Measurements from ENCODE around the gene ZEB2.
"Not testable (repeated sequence)": the region's sequence is repeated elsewhere in the genome, so short reads cannot be mapped to it uniquely, and the experiment has no call there.

The ZEB2 gene

DNA sequence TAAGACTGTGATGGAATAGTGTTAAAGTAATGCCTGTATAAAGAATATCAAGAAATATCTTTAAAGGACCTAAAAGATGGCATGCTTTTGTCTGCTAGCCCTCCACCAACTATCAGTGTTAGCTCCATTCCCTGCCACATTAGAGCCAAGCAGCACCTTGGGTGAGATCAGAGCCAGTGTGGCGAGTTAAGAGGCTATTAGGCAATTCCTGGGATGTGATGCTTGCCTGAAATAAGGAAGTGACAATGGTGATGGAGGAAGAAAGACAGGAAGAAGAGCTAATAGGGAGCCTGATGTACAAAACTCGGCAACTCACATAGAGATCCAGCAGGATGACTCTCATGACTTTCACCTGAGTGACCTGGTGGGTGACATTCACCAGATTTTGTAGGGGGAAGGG is 143.5 kb downstream of the ZEB2 start:
- no peak for DNase-seq

DNA sequence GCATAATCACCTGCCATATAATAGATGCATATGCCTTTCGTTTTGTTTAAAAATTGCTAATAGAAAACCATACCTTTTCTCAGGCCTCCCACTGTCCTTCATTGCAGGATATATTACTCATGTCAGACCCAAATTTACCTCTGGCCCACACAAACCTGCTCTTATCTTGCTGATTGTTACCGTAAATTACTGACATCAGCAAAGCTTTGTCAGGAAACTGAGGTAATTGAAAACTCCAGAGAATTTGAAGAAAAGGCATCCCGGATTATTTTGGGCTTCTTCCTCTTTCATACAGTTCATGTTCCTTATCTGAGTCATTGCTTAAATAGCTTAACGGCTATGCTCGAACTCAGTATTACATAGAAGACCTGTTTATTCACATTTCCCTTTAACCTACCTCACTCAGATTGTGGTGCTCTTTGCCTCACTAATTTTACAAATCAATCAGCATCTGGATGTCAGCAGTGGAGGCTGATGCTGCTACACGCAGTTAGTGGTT is 145.7 kb downstream of the ZEB2 start:
- no peak for DNase-seq

DNA sequence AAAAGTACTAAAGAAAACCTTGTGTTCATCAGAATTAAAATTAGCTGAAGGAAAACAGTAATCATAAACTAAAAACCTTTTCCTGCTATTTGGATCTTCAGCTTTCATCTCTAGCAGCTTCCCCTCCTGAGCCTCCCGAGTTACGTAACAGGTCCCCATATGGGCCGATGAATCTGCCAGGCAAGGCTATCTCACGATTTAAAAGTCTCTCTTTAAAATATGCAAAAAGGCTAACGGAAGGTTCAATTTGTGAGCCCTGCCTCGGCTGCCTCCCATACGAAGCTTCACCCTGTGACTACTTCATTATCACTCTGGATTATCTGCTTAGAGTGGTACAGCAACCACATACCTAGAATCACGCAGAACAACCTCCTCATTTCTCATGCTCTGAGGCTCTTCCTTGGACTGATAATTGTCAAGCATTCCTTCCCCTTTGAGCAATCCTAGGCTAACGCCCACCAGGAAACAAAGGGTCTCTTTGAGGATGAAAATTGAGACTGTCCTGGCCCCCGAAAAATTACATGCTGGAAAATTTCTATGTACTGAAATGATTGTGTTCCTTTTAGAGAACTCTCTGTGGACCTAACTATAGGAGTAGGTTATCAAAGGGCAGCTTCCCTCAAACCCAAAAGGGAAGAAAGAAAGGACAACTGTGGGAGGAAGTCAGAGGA is 147.4 kb downstream of the ZEB2 start:
- DNase-seq: peak; percentile 25

DNA sequence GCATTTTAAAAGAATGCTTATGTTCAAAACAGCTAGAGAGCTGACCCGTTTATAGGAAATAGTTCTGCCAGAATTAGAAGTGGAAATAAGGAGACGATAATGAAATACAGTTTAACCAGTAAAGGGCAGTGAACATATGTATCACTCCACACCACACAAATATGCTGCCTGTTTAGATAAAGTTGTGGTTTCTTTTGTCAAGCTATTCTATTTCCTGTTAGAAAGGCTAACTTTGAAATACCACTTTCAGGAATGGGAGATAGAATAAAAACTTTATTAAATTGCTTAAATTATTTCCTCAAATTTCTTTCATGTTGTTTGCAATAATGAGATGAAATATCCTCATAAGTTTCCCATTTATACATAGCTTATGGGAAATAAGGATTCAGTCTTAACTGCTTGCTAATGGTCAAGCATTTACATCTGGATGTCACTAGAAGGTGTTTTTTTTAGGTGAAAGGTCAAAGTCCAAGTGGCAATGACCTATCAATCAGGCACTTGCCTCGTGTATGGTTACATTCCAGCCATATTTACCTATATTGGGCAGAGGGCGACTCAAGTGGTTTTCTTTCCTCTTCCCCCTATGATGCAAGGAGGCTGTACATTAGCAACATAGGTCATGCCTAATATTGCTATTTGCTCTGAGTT is 148.9 kb downstream of the ZEB2 start:
- no peak for DNase-seq

DNA sequence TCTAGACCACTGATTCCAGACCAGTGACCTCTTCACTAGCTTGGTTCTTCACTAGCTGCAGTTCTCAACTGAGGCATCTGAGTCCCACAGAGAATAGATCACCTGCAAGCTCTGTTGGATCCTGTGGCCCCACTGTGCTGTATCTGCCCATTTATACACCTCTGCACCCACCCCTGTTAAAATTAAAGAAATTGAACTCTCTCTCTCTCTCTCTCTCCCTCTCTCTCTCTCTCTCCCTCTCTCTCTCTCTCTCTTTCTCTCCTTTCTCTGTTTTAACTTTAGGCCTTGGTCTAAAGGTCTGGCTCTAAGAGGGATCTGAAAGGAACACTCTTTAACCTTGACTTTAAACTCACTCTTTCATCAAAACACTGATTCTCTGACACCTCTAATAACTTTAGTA is 150.5 kb downstream of the ZEB2 start:
- no peak for DNase-seq

DNA sequence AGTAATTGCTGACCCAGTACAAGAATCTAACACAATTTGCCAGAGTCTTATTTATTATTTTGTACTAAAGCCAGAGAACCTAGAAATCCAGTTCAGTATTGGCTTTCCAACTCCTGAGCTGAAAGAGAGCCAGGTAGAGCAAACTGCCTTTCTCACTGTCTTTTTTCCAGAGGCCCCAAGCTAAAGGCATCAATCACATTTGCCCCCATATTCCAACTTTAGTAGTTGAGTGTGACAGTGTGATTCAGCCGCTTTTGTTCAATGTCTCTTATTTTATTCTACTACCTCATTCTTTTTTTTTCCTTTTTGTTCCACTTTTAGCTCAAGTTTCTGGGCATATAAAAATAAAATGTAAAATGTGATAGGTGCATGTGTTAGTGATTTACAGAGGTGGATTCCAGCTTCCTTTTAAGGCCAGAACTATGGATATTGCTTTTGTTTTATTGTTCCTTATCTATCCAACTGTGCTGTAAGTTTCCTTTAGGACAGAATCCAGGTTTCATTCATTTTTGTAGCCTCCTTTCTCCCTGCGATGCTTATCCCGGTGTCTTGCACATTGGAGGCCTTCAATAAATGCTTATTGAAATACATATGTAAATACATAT is 153.0 kb downstream of the ZEB2 start:
- no peak for DNase-seq

DNA sequence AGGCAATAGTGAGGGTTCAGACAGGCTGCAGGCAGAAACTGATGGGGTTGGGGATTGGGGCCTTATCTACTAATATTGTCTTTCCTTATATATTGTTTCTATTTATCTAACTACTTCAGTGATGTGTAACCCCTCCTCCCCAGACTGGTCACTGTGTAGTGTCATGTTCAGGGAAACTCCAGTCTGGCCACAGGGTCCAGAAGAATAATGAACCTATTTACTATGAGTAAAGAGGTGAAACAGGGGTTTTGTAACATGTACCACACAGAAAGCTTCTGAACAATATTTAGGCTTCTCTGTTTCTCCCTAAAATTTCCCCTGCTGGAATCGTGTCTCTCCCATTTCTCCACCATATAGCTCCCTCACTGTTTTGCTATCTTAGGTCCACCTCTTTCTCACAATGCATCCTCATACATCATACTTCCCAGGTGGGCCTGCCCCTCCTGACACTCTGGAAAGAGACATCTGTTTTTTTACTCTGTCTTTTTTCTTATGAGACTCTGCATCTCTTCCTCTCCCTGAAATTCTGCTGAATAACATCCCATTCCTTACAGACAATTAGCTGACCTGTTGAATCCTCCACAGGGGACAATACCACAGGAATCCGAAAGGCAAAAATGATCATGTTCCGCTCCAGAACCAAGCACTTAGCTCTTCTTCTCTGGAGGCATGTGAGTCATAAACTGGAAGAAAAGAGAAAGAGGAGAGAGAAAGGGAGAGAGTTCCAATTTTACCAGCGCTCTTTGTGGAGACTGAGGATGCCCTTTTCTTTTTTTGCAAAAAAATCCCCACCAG is 154.8 kb downstream of the ZEB2 start:
- no peak for DNase-seq

DNA sequence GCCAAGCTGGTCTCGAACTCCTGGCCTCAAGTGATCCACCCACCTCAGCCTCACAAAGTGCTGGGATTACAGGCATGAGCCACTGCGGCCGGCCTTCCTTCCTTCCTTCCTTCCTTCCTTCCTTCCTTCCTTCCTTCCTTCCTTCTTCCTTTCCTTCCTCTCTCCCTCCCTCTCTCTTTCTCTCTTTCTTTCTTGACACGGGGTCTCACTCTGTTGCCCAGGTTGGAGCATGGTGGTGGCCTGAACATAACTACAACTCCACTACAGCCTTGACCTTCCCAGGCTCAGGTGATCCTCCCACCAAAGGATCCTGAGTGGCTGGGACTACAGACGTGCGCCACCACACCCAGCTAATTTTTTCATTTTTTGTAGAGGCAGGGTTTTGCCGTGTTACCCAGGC is 155.7 kb downstream of the ZEB2 start:
- DNase-seq: not testable (repeated sequence)

DNA sequence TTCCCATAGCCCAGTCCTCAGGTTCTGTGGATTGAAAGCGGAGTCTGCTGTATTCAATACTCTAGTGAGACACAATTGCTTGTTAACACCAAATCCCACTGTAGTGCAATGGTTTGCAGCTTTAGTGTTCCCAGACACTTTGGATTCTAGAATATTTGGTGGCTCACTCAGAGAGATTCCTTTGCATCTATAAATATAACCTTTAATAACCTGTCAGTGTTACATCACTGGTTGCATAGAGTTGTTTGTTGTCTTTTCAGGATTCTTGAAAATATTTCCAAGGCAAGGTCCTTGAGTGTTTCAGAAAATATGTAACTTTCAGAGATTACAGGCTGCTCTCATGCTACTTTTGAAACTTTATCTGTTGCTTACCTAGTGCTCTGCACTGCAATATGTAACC is 157.5 kb downstream of the ZEB2 start:
- no peak for DNase-seq

DNA sequence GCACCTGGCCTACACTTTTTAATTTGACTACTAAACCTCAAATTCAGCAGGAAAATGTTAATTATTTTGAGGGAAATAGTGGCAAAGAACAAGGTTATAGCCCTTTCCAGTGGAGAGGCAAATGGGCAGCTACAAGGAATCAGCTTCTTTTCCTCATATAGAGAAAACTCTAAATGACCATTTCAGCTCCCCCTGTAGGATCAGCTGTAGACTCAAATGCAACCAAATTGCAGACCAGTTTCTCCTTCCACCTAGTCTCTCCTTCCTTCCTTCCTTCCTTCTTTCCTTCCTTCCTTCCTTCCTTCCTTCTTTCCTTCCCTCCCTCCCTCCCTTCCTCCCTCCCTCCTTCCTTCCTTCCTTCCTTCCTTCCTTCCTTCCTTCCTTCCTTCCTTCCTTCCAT is 158.2 kb downstream of the ZEB2 start:
- DNase-seq: no peak

DNA sequence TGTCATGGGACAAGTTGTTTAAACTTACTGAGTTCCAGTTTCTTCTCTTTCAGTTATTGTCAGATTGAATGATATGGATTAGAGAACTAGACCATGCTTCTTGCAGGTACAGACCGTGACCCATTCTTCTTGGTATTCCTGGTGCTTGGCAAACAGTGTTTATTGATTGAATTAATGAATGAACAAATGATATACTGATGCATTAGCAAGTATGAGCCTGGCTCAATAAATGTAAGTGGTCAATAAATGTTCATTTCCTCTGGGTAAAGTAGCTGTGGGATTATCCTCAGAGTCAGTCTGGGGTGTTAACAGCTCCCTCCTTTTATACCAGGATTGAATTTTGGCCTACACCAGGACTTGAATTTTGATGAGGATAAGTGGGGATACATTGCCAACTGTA is 160.2 kb downstream of the ZEB2 start:
- no peak for DNase-seq

DNA sequence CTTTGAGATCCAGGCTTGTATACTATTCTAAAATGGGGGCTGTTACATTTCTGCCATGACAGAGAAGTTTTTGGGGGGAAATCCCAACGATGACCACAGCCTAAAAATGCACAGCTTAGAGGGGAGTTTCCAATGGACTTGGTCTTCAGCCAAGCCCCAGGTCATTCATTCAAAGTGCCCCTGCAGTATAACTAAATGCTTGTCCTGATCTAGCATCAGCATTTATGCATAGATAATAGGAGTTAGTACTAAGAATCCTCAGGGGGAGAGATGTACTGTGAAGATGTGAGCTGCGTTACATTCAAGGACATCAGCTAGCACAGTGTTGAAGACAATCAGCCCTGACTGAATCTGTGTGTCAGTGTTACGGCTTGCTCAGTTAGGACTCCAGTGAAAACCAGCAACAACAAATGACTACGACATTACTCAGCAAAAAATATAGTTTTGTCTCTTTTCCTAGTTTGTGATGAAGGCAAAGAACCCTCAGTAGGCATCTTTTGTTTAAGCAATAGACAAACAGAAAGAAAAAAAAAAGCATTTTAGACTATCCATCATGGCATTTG is 160.9 kb downstream of the ZEB2 start:
- DNase-seq: no peak

DNA sequence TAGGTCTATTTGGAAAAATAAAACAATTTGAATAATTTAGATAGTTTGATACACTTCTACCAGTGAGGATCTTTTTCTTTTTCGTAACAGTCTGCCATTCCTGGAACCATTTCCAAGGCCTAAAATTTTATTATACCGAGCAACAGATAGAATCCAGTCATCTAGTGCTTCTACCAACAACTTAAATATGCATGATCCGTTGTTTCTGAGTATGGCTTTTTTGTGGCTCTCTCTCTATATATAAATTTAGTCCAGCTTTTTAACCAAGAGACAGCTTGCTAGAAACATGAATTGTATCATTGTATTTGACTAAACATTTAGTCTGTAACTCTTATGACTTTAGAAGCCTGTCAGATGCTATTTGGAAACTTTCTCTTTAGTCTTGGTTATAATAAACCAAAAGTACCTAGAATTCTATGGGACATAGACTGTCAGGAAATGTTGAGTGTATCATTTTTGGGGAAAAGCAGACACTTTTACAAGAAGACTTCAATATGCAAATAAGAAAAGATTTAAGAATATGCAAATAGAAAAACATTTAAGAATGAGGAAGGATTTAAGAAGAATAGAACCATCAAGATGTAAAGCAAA is 161.4 kb downstream of the ZEB2 start:
- no peak for DNase-seq

DNA sequence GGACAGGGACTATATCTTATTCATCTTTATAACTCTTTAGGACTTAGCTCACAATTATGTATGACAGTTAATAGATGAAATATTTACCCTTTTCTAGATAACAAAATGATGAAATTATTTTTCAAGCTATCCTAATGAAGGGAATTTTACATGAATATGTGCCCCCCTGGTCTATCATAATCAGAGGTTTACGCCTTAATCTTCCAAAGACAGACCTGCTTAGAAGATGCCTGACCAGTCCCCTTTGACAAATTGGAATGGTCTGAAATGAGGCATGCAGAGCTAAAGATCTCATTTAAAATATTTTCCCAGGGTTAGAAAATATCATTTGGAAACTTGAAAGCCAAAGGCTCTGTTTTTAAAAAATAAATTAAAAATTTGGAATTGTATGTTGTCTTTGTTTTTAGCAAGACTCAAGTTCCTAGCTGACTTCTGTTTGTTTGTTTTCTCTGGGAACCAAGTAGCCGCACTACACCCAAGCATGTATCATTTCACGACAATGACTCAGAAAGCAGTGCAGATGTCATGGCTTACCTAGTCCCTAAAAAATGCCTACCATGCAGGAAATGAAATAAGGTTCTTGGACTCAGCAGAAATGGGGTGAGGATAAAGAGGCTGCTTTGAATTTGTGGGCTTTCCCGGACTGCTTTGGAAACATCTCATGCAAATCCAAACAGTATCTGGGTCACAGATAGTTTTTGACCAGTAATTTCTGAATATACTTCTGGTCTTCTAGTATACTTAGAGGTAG is 162.1 kb downstream of the ZEB2 start:
- no peak for DNase-seq

DNA sequence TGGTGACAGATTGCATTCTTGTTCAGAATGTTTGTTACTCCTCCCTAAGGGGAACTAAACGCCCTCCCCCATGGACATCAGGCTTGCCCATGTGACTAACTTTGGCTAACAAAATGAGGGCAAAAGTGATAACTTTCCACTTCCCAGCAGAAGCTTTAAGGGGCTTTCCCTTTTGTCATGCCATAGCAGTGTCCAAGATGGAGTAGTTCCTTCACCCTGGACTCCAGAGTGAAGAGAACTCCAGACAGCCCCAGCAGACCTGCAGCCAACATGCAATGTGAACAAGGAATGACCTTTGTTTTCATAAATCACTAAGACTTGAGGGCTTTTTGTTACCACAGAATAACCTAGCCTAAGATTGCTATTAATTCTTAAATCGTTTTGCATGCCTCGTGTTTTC is 163.5 kb downstream of the ZEB2 start:
- no peak for DNase-seq

DNA sequence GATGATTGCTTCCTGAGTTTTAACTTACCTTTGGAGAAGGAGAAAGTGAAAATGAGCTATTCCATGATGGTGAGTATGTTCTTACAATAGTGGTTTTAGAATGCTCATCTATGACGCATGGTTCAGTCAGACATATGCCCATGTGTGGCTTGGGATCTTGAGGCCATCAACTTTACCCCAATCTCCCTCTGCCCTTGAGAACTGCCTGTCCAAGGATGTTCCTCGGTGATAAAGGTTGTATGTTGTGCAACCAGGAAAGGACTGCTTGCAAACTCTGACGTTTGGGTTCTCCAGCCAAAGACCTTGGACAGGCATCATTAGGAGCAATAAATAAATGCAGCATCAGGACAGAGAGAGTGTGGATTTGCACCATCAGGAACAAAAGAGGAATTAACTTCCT is 165.0 kb downstream of the ZEB2 start:
- DNase-seq: no peak

DNA sequence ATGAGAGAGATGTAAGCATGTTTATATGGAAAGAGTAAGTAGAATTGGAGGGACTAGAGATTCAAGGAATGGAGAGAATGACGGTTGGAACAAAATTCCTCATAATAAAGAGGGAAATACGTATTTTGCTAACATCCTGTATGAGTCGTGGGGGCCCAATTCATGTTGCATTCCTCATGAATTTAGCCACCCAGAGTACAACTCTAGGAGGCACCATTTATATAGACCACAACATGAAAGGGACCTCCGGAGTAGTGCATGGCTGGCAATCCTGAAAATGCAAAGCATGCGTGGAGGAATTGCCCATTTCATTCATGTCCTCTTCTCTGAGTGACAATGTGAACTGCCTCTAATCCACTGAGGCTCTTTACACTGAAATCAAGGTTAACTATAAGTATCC is 168.2 kb downstream of the ZEB2 start:
- no peak for DNase-seq

DNA sequence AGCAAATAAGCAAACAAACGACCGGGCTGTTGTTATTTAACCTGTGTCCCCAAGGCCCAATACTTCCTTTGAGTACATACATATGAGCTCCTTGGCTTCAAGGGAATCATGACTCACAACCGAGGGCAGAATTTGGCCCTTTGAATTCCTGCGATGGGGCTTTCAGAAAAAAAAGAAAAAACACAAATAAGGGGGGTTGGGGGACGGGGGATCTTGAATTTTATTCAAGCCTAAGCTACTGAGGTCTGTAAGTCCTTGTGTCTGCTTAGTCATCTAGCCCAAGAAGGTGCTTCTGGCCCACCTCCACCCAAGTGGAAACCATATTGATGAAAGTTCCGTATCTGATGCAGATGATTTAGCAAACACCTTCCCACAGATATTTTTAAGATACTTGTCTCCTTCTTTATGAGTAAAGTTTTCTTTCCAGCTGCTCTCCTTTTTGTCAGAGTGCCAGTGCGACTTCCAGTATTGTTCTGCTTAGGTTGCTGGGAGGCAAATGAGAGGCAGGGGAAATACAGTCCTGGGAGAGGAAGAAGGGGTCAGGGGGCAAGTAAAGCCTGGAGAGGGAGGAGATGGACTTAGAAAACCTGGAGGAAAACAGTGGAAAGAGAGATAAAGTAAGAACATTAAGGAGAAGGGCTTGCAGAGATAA is 169.6 kb downstream of the ZEB2 start:
- DNase-seq: no peak

DNA sequence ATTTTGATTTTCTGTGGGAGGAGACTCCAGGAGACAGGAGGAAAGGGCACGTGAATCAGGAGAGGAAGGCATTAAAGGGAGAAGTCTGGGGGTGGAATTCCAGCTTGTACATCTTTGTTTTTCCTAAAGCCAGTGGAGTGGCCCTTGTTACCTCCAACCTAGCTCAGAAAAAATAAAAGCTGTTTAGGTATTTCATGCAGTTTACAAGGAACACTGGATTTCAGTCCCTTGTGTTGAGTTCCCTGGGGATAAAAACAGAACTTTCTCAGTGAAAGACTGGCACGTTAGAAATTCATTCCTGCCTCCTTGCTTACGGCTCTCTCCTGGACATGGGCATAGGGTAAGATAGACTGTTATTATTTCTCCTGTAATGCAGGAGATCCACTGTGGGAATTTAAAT is 170.2 kb downstream of the ZEB2 start:
- DNase-seq: no peak

DNA sequence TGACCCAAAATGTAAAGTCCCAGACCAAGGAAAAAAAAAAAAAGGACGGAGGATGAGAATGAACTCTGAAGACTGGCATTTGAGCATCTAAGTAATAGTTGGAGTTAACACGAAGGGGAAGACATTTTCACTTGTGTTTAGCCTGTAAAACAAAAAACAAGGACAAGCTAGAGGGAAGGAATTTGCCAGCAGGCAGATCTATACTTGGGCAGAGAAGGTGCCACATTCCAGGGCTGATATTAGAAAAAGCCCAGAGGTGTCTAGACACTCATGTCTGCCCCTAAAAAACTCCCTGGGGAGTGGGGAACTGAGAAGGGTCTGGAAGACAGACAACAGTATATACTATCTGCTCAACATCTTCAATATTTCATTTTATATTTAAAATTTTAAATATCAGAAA is 171.1 kb downstream of the ZEB2 start:
- DNase-seq: no peak

DNA sequence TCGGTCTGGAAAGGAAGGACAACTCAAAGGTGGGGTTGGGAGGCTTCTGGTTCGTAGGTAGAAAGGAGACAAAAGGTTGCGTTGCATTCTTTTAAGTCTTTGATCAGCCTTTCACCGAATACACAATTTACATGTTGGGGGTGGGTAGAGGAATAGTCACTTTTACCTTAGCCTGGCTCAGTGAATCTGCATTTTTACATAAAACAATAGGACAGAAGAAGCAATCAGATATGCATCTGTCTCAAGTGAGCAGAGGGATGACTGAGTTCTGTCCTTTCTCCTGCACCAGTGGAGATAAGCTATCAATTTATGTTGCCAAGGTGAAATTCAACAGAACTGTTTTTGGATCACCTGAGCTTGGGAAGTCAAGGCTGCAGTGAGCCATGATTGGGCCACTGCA is 173.7 kb downstream of the ZEB2 start:
- DNase-seq: no peak

DNA sequence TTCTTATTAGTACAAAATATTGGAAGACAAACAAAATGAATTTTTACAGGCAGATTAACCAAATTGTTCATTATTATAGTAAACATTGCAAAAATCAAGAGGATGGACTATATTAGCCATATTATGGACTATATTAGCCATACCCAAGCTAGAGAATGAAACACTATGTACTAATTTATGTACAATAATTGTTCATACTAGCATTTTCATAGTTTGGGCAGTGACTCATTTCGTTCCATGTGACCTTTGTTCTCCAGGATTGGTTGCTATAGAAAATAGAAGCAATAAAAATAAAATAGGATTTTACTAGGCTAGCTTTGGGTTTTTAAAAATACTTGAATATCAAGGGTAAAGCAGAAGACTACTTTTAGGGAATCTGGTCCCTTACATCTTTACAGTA is 176.8 kb downstream of the ZEB2 start:
- DNase-seq: no peak
